Activated CD4-positive, alpha-beta T cell treated with anti-CD3 and anti-CD28 coated beads, Interleukin-2, amount 10 ng/mL, durations not matched to agents 7 days and 5 days (primary cell): ENCODE results near the gene PRKCA. TPM values are rescaled to one million over a fixed set of nuclear protein-coding genes. Genes with fewer than 3 reads are reported as not detected.

Source experiments
- CTCF ChIA-PET: fragments of 350-600 bp; sonication (Branson Sonifier 250); formaldehyde crosslinking; loops from one replicate; lab custom pipeline; 2021; ENCODE audit warnings: antibody characterized with exemption; lab: Charles Lee
- POLR2A ChIA-PET: fragments of 350-600 bp; sonication (Branson Sonifier 250); formaldehyde crosslinking; loops from one replicate; lab custom pipeline; 2021; ENCODE audit warnings: antibody characterized with exemption; lab: Charles Lee
- DNase-seq: peaks from one replicate; pipeline ENCODE4 v3.0.0-alpha.2; 2020
- H3K27ac Mint-ChIP-seq: one replicate; pipeline ENCODE4 v1.8.0; 2021; ENCODE audit warnings: mild to moderate bottlenecking, moderate library complexity, mixed read lengths
- H3K27me3 Mint-ChIP-seq: one replicate; pipeline ENCODE4 v1.8.0; 2021; ENCODE audit warnings: mixed read lengths
- H3K36me3 Mint-ChIP-seq: one replicate; pipeline ENCODE4 v1.8.0; 2021; ENCODE audit warnings: low read depth, mixed read lengths
- H3K4me1 Mint-ChIP-seq: one replicate; pipeline ENCODE4 v1.8.0; 2021; ENCODE audit warnings: mixed read lengths
- H3K4me3 Mint-ChIP-seq: one replicate; pipeline ENCODE4 v1.8.0; 2021; ENCODE audit warnings: mild to moderate bottlenecking, moderate library complexity, mixed read lengths
- H3K9me3 Mint-ChIP-seq: one replicate; pipeline ENCODE4 v1.8.0; 2021; ENCODE audit warnings: mixed read lengths
- total RNA-seq, 2 experiments: library from RNA; stranded (reverse); gene quantifications; one replicate each; pipeline ENCODE4 v1.2.3, GENCODE V29; 2021

The PRKCA gene
- total RNA-seq, 2 experiments from 2014 or later, result 72.8 to 74.6 TPM

- no peak overlapping the region for H3K27ac Mint-ChIP-seq
- no peaks in the 10 kb centered on the region for H3K36me3 Mint-ChIP-seq
- CTCF ChIA-PET, result interaction anchor here (0.6 kb wide), 1 partner anchor 132 kb away, joined by 3 read pairs; no protein-coding TSS in a partner anchor
- no peak overlapping the region for H3K4me3 Mint-ChIP-seq
- no peaks in the 10 kb centered on the region for H3K4me1 Mint-ChIP-seq
- no peak for DNase-seq
- H3K27me3 Mint-ChIP-seq, result peaks cover 31% of the 10 kb centered on the region
- POLR2A ChIA-PET, result no interaction called here
- no peaks in the 10 kb centered on the region for H3K9me3 Mint-ChIP-seq
These were observed 535.7 kb downstream of the PRKCA start for GRCh38 chr17:66837885-66838665.

DNA sequence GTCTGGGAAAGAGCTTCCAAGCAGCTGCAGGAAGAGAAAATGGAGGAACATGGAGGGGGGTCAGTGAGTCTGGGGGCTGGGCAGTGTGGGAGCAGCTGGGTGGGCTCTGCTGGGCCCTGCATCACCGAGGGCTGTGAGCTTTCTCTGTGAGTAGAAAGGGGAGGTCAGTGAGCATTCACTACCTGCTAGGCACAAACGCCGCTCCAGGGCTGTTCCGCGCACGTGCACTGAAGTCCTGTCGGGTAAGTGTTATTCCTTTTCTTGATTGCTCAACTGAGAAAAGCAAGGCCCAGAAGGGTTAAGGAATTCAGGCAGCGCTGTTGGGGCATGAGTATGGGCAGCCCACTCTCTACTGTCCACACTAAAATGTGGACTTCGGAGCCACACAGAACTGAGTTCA is 537.2 kb downstream of the PRKCA start:
- no peaks in the 10 kb centered on the region for H3K9me3 Mint-ChIP-seq
- no peak overlapping the region for H3K27ac Mint-ChIP-seq
- CTCF ChIA-PET, result no interaction called here
- no peak overlapping the region for H3K4me3 Mint-ChIP-seq
- H3K36me3 Mint-ChIP-seq, result no peaks in the 10 kb centered on the region
- POLR2A ChIA-PET, result no interaction called here
- no peaks in the 10 kb centered on the region for H3K4me1 Mint-ChIP-seq
- DNase-seq, result no peak
- H3K27me3 Mint-ChIP-seq, result peaks cover 19% of the 10 kb centered on the region

GRCh38 chr17:66840061-66840460 is 537.6 kb downstream of the PRKCA start:
- no peaks in the 10 kb centered on the region for H3K4me1 Mint-ChIP-seq
- H3K27ac Mint-ChIP-seq, result no peak overlapping the region
- H3K9me3 Mint-ChIP-seq, result no peaks in the 10 kb centered on the region
- H3K36me3 Mint-ChIP-seq, result no peaks in the 10 kb centered on the region
- ChIA-PET CTCF (no interaction called here), POLR2A (no interaction called here)
- no peak for DNase-seq
- H3K4me3 Mint-ChIP-seq, result no peak overlapping the region
- H3K27me3 Mint-ChIP-seq, result peaks cover 18% of the 10 kb centered on the region

DNA sequence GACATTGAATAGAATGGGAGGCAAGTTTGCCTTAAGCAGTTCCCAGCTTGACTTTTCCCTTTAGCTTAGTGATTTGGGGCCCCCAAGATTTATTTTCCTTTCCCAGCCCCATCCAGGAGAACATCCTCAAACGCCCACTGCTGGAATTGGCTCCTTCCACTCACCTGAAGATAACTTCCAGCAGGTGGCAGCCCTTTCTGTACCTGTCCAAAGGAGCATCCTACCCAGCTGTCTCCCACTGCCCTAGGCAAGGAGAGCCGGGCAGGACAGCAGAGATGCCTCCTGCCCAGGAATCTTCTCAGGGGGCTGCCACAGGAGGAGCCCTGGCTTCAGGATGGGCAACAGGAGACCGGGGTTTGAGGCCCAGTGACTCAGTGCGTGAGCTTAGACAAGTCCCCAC is 538.9 kb downstream of the PRKCA start:
- Mint-ChIP-seq H3K4me1 (no peaks in the 10 kb centered on the region), H3K9me3 (peaks cover 3% of the 10 kb centered on the region), H3K27me3 (peaks cover 10% of the 10 kb centered on the region), H3K27ac (no peak overlapping the region), H3K36me3 (no peaks in the 10 kb centered on the region), H3K4me3 (no peak overlapping the region)
- ChIA-PET CTCF (no interaction called here), POLR2A (no interaction called here)
- DNase-seq, result no peak

GRCh38 chr17:66841744-66842143 is 539.3 kb downstream of the PRKCA start:
- Mint-ChIP-seq H3K27ac (no peak overlapping the region), H3K9me3 (peaks cover 6% of the 10 kb centered on the region), H3K4me3 (no peak overlapping the region), H3K27me3 (peaks cover 6% of the 10 kb centered on the region), H3K4me1 (no peaks in the 10 kb centered on the region), H3K36me3 (no peaks in the 10 kb centered on the region)
- CTCF ChIA-PET, result no interaction called here
- POLR2A ChIA-PET, result no interaction called here
- no peak for DNase-seq

GRCh38 chr17:66842505-66842904 is 540.1 kb downstream of the PRKCA start:
- no peaks in the 10 kb centered on the region for H3K4me1 Mint-ChIP-seq
- DNase-seq, result no peak
- ChIA-PET POLR2A (no interaction called here), CTCF (interaction anchor here (1.0 kb wide), 1 partner anchor 64 kb away, joined by 3 read pairs; no protein-coding TSS in a partner anchor)
- H3K27ac Mint-ChIP-seq, result no peak overlapping the region
- H3K4me3 Mint-ChIP-seq, result no peak overlapping the region
- peaks cover 4% of the 10 kb centered on the region for H3K27me3 Mint-ChIP-seq
- H3K9me3 Mint-ChIP-seq, result peaks cover 7% of the 10 kb centered on the region
- no peaks in the 10 kb centered on the region for H3K36me3 Mint-ChIP-seq

GRCh38 chr17:66842959-66843358 is 540.5 kb downstream of the PRKCA start:
- Mint-ChIP-seq H3K4me1 (no peaks in the 10 kb centered on the region), H3K9me3 (peaks cover 9% of the 10 kb centered on the region), H3K27ac (no peak overlapping the region), H3K4me3 (no peak overlapping the region), H3K27me3 (peaks cover 4% of the 10 kb centered on the region), H3K36me3 (no peaks in the 10 kb centered on the region)
- POLR2A ChIA-PET, result no interaction called here
- CTCF ChIA-PET, result interaction anchor here (1.0 to 1.2 kb wide), 2 partner anchors 59 to 64 kb away, joined by 3 read pairs; no protein-coding TSS in a partner anchor
- DNase-seq, result no peak

GRCh38 chr17:66843627-66844026 is 541.2 kb downstream of the PRKCA start:
- POLR2A ChIA-PET, result no interaction called here
- peaks cover 4% of the 10 kb centered on the region for H3K27me3 Mint-ChIP-seq
- no peaks in the 10 kb centered on the region for H3K36me3 Mint-ChIP-seq
- H3K27ac Mint-ChIP-seq, result no peak overlapping the region
- no peak for DNase-seq
- CTCF ChIA-PET, result interaction anchor here (1.0 to 1.2 kb wide), 2 partner anchors 59 to 65 kb away, joined by 3 read pairs; no protein-coding TSS in a partner anchor
- no peaks in the 10 kb centered on the region for H3K4me1 Mint-ChIP-seq
- H3K4me3 Mint-ChIP-seq, result no peak overlapping the region
- H3K9me3 Mint-ChIP-seq, result peaks cover 9% of the 10 kb centered on the region

DNA sequence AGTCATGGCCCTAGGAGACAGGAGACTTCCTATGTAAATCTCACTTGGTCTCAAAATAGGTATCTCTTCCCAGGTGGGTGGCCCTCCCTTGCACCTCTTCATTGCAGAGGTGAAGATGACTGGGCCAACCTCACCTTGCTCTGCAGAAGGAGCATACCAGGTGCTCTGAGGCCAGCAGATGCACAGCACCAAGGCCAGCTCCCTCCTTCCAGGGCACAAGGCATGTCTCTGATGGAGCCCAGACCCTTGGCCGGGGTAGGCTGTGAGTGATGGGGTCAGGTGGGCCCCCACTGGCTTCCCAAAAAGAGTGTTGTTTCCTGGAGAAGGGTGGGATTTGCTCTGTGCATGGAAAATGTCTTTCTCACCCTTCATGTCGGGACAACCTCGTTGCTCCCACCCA is 545.3 kb downstream of the PRKCA start:
- CTCF ChIA-PET, result no interaction called here
- no peak for DNase-seq
- H3K4me1 Mint-ChIP-seq, result no peaks in the 10 kb centered on the region
- peaks cover 9% of the 10 kb centered on the region for H3K9me3 Mint-ChIP-seq
- H3K27ac Mint-ChIP-seq, result no peak overlapping the region
- H3K4me3 Mint-ChIP-seq, result no peak overlapping the region
- POLR2A ChIA-PET, result no interaction called here
- H3K27me3 Mint-ChIP-seq, result peaks cover 7% of the 10 kb centered on the region
- no peaks in the 10 kb centered on the region for H3K36me3 Mint-ChIP-seq

- ChIA-PET CTCF (no interaction called here), POLR2A (no interaction called here)
- peaks cover 9% of the 10 kb centered on the region for H3K9me3 Mint-ChIP-seq
- H3K4me1 Mint-ChIP-seq, result no peaks in the 10 kb centered on the region
- H3K36me3 Mint-ChIP-seq, result no peaks in the 10 kb centered on the region
- H3K27ac Mint-ChIP-seq, result no peak overlapping the region
- DNase-seq, result no peak
- H3K4me3 Mint-ChIP-seq, result no peak overlapping the region
- H3K27me3 Mint-ChIP-seq, result peaks cover 6% of the 10 kb centered on the region
These were observed 546.1 kb downstream of the PRKCA start for GRCh38 chr17:66848496-66848895.

DNA sequence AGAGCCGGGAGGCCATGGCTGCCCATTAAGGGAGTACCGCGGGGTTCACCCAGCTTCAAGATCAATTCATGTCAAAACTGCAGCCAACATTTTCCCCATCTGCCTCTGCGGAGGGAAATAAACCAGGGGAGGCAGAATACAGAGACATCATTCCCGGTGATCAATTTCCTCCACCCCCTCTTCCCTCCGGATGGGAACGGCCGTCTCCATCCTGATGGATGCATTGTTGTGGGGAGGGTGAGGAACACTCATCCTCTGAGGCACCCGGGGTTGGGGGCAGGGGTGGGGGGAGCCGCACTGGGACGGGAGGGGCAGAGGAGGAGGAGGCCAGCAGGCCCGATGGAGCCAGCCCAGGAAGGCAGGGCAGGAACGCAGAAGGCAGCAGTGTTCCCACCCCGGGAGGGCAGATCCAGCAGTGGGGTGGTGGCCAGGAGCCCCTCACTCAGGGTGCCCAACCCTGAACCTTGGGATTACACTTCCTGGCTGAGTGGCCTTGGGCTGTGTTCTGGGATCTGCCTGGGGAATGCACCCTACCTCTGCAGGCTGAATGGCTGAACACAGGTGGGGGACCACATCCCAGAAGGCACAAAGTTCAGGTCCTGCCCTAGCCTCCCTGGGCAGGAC is 546.7 kb downstream of the PRKCA start:
- peaks cover 9% of the 10 kb centered on the region for H3K9me3 Mint-ChIP-seq

DNA sequence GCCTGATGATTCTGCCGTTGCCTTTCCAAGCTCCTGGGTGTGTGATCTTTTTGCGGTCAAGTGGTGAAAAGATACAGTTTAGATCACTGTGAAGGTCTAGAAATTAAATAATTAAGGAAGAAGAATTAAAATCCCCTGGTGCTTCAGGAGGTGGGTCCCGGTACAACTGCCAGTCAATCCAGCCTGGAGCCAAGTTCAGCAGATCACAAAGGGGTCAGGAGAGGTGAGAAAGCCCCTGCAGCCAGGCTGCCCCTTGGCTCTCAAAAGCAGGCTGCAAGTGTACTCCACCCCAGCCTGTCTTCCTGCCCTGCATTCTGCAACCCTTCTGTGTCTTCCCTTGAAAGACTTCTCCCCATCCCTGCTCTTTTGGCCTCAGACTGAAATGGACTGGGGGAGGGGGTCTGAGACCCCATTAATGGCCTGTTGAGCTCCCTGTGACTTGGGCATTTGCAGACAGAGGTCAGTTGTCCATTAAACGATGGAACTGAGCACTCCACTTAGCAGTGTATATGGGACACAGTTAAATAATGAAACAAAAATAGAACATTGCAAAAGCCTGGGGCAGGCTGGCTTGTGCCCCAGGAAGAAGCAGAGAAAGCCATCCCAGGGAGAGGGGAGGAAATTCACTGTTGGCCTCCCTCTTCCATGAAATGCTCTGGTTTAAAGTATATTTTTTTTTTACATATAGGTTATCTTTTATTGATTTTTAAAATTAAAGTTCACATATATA is 547.6 kb downstream of the PRKCA start:
- ChIA-PET CTCF (no interaction called here), POLR2A (no interaction called here)
- no peak overlapping the region for H3K4me3 Mint-ChIP-seq
- no peaks in the 10 kb centered on the region for H3K36me3 Mint-ChIP-seq
- peaks cover 12% of the 10 kb centered on the region for H3K9me3 Mint-ChIP-seq
- peaks cover 6% of the 10 kb centered on the region for H3K27me3 Mint-ChIP-seq
- no peak for DNase-seq
- no peaks in the 10 kb centered on the region for H3K4me1 Mint-ChIP-seq
- no peak overlapping the region for H3K27ac Mint-ChIP-seq

More for the DNA sequence above, 546.7 kb downstream of the PRKCA start:
- ChIA-PET POLR2A (no interaction called here), CTCF (no interaction called here)
- Mint-ChIP-seq H3K27ac (no peak overlapping the region), H3K27me3 (peaks cover 6% of the 10 kb centered on the region), H3K4me3 (no peak overlapping the region), H3K4me1 (no peaks in the 10 kb centered on the region), H3K36me3 (no peaks in the 10 kb centered on the region)
- no peak for DNase-seq

DNA sequence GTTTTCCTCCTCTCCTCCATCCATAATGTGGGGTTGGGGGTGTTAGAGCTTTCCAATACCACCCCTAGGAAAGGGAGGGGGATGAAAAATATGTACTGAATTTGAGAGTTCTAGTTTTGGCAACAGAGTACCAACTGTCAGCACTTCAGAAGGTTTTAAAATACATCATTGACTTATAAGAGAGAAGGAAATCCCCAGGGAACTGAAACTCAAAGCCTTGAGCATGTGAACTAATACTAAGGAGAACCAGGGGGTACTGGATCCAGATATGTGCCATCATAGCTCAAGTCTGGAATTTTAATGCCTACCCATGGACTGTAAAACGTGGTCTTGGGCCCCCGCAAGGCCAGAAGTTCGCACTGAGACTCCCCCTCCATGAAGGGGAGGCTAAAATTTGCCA is 548.3 kb downstream of the PRKCA start:
- Mint-ChIP-seq H3K27ac (no peak overlapping the region), H3K27me3 (peaks cover 6% of the 10 kb centered on the region), H3K4me3 (no peak overlapping the region), H3K36me3 (no peaks in the 10 kb centered on the region), H3K9me3 (peaks cover 12% of the 10 kb centered on the region), H3K4me1 (no peaks in the 10 kb centered on the region)
- ChIA-PET POLR2A (no interaction called here), CTCF (interaction anchor here (0.7 kb wide), 1 partner anchor 21 kb away, joined by 3 read pairs; no protein-coding TSS in a partner anchor)
- DNase-seq, result no peak
